HG03103 (cell line): ENCODE measurements around the gene RELL1.

Experiments
- ATAC-seq: cut with Tn5 transposase; IDR thresholded peaks from one replicate; pipeline ENCODE4 v1.9.1; 2021; ENCODE audit warnings: low read depth; ENCODE audit not compliant: unreplicated experiment

RELL1 gene

GRCh38 chr4:37641886-37642849 is 44.0 kb downstream of the RELL1 start:
- ATAC-seq, result no peak

- ATAC-seq, result no peak
These were observed 44.8 kb downstream of the RELL1 start for GRCh38 chr4:37641352-37641751.

- no peak for ATAC-seq
These were observed 46.5 kb downstream of the RELL1 start for GRCh38 chr4:37639551-37640285.

GRCh38 chr4:37635155-37635554 is 51.0 kb downstream of the RELL1 start:
- ATAC-seq, result no peak

GRCh38 chr4:37634180-37634579 is 52.0 kb downstream of the RELL1 start:
- no peak for ATAC-seq

GRCh38 chr4:37632836-37633235 is 53.3 kb downstream of the RELL1 start:
- no peak for ATAC-seq

GRCh38 chr4:37631551-37631950 is 54.6 kb downstream of the RELL1 start:
- ATAC-seq, result no peak

GRCh38 chr4:37629713-37630112 is 56.5 kb downstream of the RELL1 start:
- ATAC-seq, result no peak

GRCh38 chr4:37628977-37629609 is 57.1 kb downstream of the RELL1 start:
- no peak for ATAC-seq

- ATAC-seq, result no peak
These were observed 58.9 kb downstream of the RELL1 start for GRCh38 chr4:37627263-37627662.

GRCh38 chr4:37625499-37625898 is 60.7 kb downstream of the RELL1 start:
- no peak for ATAC-seq

- no peak for ATAC-seq
These were observed 62.2 kb downstream of the RELL1 start for GRCh38 chr4:37623940-37624339.

GRCh38 chr4:37623125-37623524 is 63.1 kb downstream of the RELL1 start:
- ATAC-seq, result no peak

- ATAC-seq, result no peak
These were observed 66.0 kb downstream of the RELL1 start for GRCh38 chr4:37620176-37620575.

GRCh38 chr4:37615720-37616063 is 70.5 kb downstream of the RELL1 start:
- ATAC-seq, result no peak

- ATAC-seq, result no peak
These were observed 71.0 kb downstream of the RELL1 start for GRCh38 chr4:37615059-37615719.

- no peak for ATAC-seq
These were observed 73.4 kb downstream of the RELL1 start for GRCh38 chr4:37612811-37613210.

GRCh38 chr4:37609626-37610025 is 76.5 kb downstream of the RELL1 start:
- ATAC-seq, result no peak

GRCh38 chr4:37607018-37607417 is 79.2 kb downstream of the RELL1 start:
- no peak for ATAC-seq

- no peak for ATAC-seq
These were observed 80.2 kb downstream of the RELL1 start for GRCh38 chr4:37605843-37606565.
